HG03064 (cell line): Measurements from ENCODE around the gene TTC28.

Experiments used
- ATAC-seq: cut with Tn5 transposase; IDR thresholded peaks from one replicate; pipeline ENCODE4 v1.9.1; 2021; ENCODE audit warnings: low read depth; ENCODE audit not compliant: unreplicated experiment

The TTC28 gene

DNA sequence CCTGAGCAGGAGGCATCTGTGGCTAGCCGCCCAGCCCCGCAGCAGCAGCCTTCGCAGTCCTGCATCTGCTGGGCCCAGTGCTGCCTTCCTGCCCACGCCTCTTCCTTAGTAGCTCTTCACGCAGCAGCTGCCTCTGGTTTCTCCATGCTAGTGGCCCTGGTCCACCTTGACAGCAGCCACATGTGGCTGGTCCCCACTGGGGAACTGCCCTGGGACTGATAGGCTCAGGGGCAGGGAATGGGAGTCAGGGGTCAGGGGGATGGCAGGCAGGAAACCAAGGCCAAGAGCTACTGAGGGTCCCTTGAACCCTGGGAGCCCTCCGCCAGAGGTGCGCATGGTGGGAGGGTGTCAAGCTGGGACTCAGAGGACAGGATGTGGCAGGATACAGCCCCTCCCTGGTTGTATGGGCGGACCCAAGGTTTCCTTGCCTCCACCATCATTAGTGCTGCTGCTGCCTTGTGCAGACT lies 661.1 kb downstream of the TTC28 start:
- no peak for ATAC-seq

DNA sequence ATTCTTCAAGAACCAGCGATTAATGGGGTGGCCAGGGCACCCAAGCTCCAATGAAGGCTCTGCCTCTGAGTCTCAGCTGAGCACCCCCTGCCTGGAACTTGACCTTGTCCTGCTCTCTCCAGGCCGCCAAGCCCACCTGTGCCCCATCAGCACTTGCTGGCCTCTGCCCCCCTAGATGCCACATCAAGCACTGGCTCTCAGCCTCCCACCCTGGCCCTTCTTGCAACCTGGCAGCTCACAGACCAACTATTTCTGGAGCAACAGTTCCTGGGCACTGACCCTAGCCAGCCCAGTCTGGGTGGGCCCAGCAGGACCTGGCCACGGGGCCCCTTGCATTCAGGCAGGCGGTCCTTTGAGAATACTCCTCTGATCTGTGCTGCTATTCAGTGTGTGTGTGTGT lies 661.8 kb downstream of the TTC28 start:
- ATAC-seq: no peak

- no peak for ATAC-seq
Observed at GRCh38 chr22:28017558-28017820, 662.2 kb downstream of the TTC28 start.

GRCh38 chr22:28016781-28017557 lies 662.7 kb downstream of the TTC28 start:
- no peak for ATAC-seq

- no peak for ATAC-seq
Observed at GRCh38 chr22:28015676-28016601, 663.7 kb downstream of the TTC28 start.

DNA sequence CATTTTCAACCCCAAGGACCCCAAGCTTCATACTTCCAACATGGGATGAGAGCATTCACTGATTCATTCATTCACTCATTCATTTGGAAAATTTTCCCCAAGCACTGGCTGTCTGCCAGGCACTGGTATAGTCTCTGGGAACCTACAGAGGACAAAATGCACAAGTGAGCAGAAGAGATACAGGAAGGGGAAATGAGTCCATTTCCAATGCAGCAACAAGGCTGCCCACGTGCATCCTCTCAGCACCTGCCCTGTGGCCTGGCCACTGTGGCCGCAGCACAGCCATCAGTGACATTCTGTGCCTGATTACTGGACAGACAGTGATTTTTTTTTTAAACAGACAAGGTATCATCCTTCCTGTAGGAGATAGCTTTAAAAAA lies 664.6 kb downstream of the TTC28 start:
- ATAC-seq: no peak

DNA sequence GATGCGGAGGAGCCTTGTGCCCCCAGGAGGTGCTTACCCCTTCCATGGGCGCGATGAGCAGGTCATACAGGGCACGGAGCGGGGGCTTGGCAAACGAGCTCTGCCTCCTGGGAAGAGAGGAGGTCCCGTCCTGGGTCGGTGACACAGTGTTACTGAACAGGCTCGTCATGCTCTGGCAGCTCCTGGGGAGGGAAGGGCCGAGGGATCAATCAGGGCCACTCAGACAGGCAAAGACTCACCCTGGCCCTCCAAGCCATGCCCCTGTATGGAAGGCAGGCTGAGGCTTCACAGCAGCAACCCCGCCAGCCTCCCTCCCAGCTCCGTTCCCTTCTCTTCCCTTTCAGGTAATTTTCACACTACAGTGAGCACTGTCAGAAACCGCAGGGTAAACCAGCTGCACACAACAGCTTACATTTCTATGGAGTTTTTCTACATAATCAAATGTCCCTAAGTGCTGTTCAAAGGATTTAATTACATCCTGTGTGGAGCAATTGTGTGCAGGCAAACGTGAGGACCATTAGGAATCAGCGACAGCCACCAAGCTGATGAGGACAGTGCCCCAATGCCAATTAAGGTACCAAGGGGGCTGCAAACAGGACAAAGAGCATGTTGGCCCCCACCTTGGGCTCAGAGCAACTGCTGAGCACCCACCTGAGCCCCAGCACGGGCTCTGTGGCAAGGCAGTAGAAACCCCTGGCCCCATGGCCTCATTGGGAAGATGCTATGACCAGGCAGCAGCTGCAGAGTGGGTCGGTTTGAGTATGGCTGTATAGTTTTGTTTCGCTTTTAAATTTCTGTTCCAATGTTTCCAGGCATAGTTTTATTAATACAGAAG lies 665.2 kb downstream of the TTC28 start:
- no peak for ATAC-seq

GRCh38 chr22:28013611-28014010 lies 666.0 kb downstream of the TTC28 start:
- ATAC-seq: no peak

DNA sequence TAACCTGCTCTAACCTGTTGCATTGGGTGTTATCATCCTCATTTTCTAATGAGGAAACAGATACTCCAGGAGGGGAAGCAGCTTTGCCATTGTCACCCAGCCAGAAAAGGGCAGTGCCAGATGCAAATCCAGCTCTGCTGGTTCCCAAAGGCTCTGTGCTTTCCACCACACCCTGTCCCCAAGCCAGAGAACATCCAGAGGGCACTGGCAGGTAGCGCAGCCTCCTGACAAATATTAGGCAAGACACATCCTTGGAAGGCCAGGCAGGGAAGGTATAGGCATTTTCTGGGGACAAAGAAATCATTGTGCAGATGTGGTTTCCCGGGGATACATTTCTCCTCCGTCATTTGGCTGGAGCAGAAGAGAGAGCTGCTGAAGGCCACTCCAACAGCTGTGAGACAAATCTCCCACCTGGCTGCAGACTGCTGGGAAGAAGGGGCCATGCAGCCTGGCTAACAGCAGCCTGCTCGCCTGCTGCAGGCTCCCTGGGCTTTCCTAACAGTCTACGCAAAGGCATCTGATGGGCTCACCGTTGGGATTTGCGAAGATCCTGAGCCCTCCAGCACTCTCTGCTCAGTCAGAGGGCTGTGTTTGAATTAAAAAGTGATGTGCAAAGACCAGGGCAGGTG lies 666.7 kb downstream of the TTC28 start:
- no peak for ATAC-seq

DNA sequence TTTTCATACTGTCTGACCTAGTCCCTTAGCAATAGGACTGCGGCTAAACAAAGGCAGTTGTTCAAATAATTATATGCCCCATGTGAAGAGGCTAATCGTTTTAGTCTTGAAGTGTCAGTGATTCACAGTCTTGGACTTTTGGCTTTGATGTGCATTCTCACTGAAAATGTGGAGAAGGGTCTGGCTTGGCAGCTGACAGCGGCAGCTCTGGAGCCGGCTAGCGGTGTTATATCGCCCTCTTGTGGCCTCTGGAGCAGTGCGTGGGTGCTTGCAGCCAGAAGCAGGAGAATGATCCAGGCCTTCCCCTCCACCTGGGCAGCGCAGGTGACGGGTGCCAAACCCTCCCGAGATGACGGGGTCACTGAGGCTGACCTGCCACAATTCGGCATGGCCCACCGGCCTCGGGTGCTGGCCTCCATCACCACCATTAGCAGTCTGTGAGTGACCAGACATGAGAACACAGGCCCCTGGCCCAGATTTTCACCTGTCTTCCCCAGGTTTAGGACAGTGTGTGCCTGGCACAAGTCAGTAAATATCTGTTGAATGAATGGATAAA lies 670.3 kb downstream of the TTC28 start:
- ATAC-seq: no peak

DNA sequence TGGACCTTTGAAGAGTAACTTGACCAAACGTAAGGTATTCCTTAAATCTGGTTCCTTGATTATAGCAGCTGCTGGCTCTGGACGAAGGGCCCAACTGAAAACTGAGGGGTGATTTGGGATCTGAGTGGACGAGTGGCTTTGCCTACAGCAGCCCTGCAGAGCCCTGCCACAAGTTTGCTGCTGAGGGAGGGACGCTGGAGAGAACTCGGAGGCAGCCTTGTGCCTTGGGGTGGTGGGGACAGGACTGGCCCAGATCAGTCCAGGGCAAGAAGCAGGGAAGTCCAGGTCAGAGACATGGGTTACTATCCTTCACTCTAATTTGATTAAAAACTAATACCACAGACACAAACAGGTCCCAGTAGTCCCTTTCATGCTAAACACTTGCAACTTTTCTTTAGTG lies 671.0 kb downstream of the TTC28 start:
- ATAC-seq: no peak

- no peak for ATAC-seq
Observed at GRCh38 chr22:28008056-28008455, 671.6 kb downstream of the TTC28 start.

- ATAC-seq: no peak
Observed at GRCh38 chr22:28006271-28006670, 673.4 kb downstream of the TTC28 start.

GRCh38 chr22:28005513-28005912 lies 674.1 kb downstream of the TTC28 start:
- no peak for ATAC-seq

GRCh38 chr22:28004021-28004420 lies 675.6 kb downstream of the TTC28 start:
- no peak for ATAC-seq

DNA sequence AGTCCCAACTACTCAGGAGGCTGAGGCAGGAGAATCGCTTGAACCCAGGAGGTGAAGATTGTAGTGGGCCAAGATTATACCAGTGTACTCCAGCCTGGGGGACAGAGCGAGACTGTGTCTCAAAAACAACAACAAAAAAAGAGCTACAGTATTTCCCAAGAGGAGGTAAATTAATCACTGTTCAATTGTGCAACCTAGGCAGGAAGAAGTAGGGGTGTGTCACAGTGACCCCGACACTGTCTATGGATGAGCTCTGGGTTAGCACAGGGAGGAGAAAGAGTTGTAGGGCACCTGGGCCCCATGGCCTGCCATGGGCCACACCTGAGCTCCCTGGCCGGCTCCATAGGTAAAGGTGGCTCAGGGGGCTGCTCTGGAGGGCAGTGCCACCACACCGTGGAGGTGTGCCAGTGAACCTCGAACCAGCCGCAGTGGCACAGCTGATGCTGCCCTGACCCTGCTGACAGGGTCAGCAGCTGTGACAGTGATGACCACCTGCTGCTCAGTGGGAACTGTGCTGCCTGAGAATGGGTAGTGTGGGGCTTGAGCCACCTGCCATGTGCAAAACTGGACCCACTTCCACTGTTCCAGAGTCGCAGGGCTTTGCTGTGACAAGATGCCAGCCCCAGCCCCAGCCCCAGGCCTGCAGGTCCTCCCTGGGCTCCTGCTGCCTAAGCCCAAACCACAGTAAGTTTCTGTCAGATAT lies 676.6 kb downstream of the TTC28 start:
- ATAC-seq: no peak

DNA sequence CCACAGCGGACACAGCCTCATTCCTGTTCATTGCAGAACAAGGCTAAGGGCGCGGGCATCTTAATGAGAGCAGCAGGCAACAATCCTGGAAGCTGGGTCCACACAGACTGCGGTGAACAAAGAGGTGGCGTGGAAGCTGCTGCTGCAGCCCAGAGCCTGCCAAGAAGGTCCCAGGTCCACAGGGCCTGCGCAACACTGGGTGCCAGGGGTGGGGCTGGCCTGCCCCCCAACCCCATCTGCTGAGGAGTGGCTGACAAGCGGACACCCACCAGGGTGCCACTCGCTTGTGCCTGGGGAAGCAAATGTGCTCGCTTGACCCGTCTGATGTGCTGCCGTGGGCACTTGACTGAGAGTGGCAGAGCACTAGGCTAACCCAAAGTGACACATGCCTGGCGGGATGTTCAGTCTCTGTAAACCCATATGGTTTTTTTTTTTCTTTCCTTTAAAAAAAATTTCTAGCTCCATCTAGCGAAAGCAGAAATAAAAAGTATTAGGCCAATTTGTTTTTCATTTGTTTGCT lies 677.4 kb downstream of the TTC28 start:
- no peak for ATAC-seq

DNA sequence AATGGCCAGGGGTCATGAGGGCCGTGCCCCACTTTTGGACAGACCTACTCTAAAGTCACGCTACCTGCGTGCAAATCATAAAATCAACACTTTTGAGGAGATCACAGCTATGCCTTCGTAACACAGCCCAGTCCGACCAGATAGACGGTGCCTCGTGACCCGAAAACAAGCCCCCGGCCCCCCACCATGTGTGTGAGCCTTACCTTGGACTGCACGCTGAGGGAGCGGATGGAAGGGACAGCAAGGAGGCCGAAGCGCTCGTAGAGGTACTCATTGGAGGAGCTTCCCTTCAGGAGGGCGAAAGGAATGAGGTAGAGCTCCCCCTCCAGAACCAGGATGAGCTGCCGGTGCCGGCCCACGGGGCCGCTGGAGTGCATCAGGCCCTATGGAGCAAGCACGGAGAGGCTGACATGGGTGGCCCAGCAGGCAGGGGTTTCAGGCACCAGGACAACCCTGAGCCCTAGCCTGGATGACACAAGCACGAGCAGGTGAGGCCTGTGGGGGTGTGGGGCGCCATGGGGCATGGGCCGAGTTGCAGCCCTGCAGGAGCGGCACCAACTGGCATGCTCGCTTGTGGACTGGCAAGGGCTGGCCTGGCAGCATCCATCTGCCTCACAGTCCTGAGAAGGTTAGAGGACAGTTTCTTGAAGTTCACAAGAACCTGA lies 678.3 kb downstream of the TTC28 start:
- no peak for ATAC-seq

GRCh38 chr22:28000361-28000760 lies 679.3 kb downstream of the TTC28 start:
- no peak for ATAC-seq
